Measurements from ENCODE around the gene POGLUT2.

Gene POGLUT2

GRCh38 chr13:102817241-102817640 lies 18.5 kb upstream of the POGLUT2 start (continued):
- no peak for TF ChIP-seq TSHZ2 (CRISPR knock-in tag; IDR thresholded peaks at IDR 0.05)

GRCh38 chr13:102816708-102817107 lies 17.9 kb upstream of the POGLUT2 start:
- peak; percentile 69 for ATAC-seq
- TF ChIP-seq ZC3H10 (CRISPR knock-in tag; IDR thresholded peaks at IDR 0.05): peak; percentile 71; the same call in 1 of the 2 replicates
- no peak for TF ChIP-seq CSDC2 (CRISPR knock-in tag; IDR thresholded peaks at IDR 0.05)
- TF ChIP-seq ISL1 (CRISPR knock-in tag; IDR thresholded peaks at IDR 0.05): peak; percentile 53; the same call in 1 of the 2 replicates

GRCh38 chr13:102815788-102816187 lies 17.0 kb upstream of the POGLUT2 start:
- no peak for TF ChIP-seq PATZ1 (CRISPR knock-in tag; IDR thresholded peaks at IDR 0.05; ENCODE audit: borderline replicate concordance)
- peak; percentile 63; the same call in 1 of the 2 replicates for TF ChIP-seq CREB5 (CRISPR knock-in tag; IDR thresholded peaks at IDR 0.05; ENCODE audit: low read depth)
- TF ChIP-seq ISL1 (CRISPR knock-in tag; IDR thresholded peaks at IDR 0.05): peak; percentile 90
- peak; percentile 57; the same call in 1 of the 2 replicates for TF ChIP-seq ZFP3 (CRISPR knock-in tag; IDR thresholded peaks at IDR 0.05)
- ATAC-seq: no peak; the same call in 2 of the 3 replicates

GRCh38 chr13:102814793-102815192 lies 16.0 kb upstream of the POGLUT2 start:
- ATAC-seq: no peak
- no peak for TF ChIP-seq CSRNP3 (CRISPR knock-in tag; IDR thresholded peaks at IDR 0.05)
- no peak for TF ChIP-seq RARB (CRISPR knock-in tag; IDR thresholded peaks at IDR 0.05)
- TF ChIP-seq POU6F1 (CRISPR knock-in tag; IDR thresholded peaks at IDR 0.05; ENCODE audit: borderline replicate concordance, low read depth): no peak
- TF ChIP-seq PATZ1 (CRISPR knock-in tag; IDR thresholded peaks at IDR 0.05; ENCODE audit: borderline replicate concordance): no peak
- TF ChIP-seq ZC3H10 (CRISPR knock-in tag; IDR thresholded peaks at IDR 0.05): no peak
- TF ChIP-seq CSDC2 (CRISPR knock-in tag; IDR thresholded peaks at IDR 0.05): no peak
- TF ChIP-seq OSR1 (CRISPR knock-in tag; IDR thresholded peaks at IDR 0.05): no peak
- no peak for TF ChIP-seq BACH2 (CRISPR knock-in tag; IDR thresholded peaks at IDR 0.05; ENCODE audit: borderline replicate concordance)
- TF ChIP-seq ZFP3 (CRISPR knock-in tag; IDR thresholded peaks at IDR 0.05): no peak
- TF ChIP-seq SNAI2 (CRISPR knock-in tag; IDR thresholded peaks at IDR 0.05): no peak
- no peak for TF ChIP-seq CREB5 (CRISPR knock-in tag; IDR thresholded peaks at IDR 0.05; ENCODE audit: low read depth)
- TF ChIP-seq TOX (CRISPR knock-in tag; IDR thresholded peaks at IDR 0.05; ENCODE audit: borderline replicate concordance): no peak
- no peak for TF ChIP-seq ARNTL (CRISPR knock-in tag; IDR thresholded peaks at IDR 0.05; ENCODE audit: borderline replicate concordance, low read depth)
- TF ChIP-seq TSHZ2 (CRISPR knock-in tag; IDR thresholded peaks at IDR 0.05): no peak
- no peak for TF ChIP-seq GLIS3 (CRISPR knock-in tag; IDR thresholded peaks at IDR 0.05)
